Activated T-cell treated with anti-CD3 and anti-CD28 coated beads, Interleukin-2, amount 50 U/mL, for 72 hours (primary cell): Measurements from ENCODE around the gene ACACB. TPM values are rescaled to one million over a fixed set of nuclear protein-coding genes. Genes with fewer than 3 reads are reported as not detected.
A peak's percentile ranks its signal among the peaks of the same experiment; 100 is the strongest.

Source experiments
- ATAC-seq, 2 donors: fragments of 150-1000 bp; cut with Tn5 transposase; replicated peaks in 1 of 2; 2 replicates each; pipeline ENCODE4 v1.10.0; 2021; ENCODE audit warnings: moderate library complexity in 2 of 2, mild to moderate bottlenecking in 1 of 2
- DNase-seq, 2 donors: peaks; one replicate each; pipeline ENCODE4 v3.0.0; 2021 to 2022; ENCODE audit warnings: mixed read lengths in 1 of 2
- H3K27ac Mint-ChIP-seq: one replicate; pipeline ENCODE4 v1.8.0; 2022; ENCODE audit warnings: mild to moderate bottlenecking, moderate library complexity, mixed read lengths
- H3K27me3 Mint-ChIP-seq: one replicate; pipeline ENCODE4 v1.8.0; 2022; ENCODE audit warnings: low read depth, mixed read lengths
- H3K36me3 Mint-ChIP-seq, 2 donors: one replicate each; pipeline ENCODE4 v1.8.0; 2022; ENCODE audit warnings: mixed read lengths in 2 of 2, mild to moderate bottlenecking in 1 of 2; ENCODE audit not compliant: insufficient read depth in 2 of 2
- H3K4me1 Mint-ChIP-seq: one replicate; pipeline ENCODE4 v1.8.0; 2022; ENCODE audit warnings: low read depth, mixed read lengths
- H3K4me3 Mint-ChIP-seq, 2 donors: one replicate each; pipeline ENCODE4 v1.8.0; 2022; ENCODE audit warnings: mild to moderate bottlenecking in 2 of 2, mixed read lengths in 2 of 2, moderate library complexity in 2 of 2
- H3K9me3 Mint-ChIP-seq, 2 donors: one replicate each; pipeline ENCODE4 v1.8.0; 2022; ENCODE audit warnings: mixed read lengths in 2 of 2
- total RNA-seq, 2 donors: library from RNA; stranded (reverse); gene quantifications; one replicate each; pipeline ENCODE4 v1.2.3, GENCODE V29; 2022

The ACACB gene
- total RNA-seq, 2 donors from 2014 or later: 10.2 to 12.2 TPM

DNA sequence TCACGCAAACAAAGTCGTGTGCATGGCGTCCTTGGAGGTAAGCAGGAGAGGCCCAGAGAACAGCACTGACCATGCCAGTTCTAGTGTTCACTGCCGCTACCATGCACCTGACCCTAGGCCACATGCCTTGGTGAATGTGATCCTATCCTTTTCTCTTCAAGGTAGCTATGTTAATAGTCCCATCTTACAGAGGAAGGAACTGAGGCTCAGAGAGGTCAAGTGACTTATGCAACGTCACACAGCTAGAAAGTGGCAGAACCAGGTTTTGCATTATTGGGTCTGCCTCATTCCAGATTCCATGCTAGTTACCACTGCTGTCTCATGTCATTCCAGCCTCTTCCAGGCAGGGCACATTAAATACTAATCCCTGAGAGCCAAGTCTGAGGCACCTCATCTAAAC lies 107.5 kb downstream of the ACACB start:
- Mint-ChIP-seq H3K27ac (no peak overlapping the region), H3K4me1 (no peaks in the 10 kb centered on the region), H3K36me3 (no peaks in the 10 kb centered on the region), H3K4me3 (no peak overlapping the region), H3K27me3 (no peaks in the 10 kb centered on the region), H3K9me3 (no peaks in the 10 kb centered on the region)
- no peak for ATAC-seq
- no peak for DNase-seq

DNA sequence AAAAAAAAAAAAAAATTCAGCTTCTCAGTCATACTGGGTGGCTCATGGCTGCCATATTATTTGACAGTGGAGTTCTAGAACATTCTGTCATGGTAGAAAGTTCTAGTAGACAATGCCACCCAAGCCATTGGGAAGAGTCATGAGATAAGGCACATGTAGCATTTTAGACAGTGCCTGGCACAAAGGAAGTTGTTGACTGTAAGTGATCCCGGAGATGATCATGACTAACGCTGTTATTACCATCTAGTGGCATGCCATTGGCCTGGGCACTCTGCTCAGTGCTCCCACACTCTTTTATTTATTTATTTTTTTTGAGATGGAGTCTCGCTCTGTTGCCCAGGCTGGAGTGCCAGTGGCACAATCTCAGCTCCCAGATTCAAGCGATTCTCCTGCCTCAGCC lies 112.3 kb downstream of the ACACB start:
- Mint-ChIP-seq H3K9me3 (no peaks in the 10 kb centered on the region), H3K27me3 (no peaks in the 10 kb centered on the region), H3K4me3 (no peak overlapping the region), H3K4me1 (no peaks in the 10 kb centered on the region), H3K27ac (no peak overlapping the region), H3K36me3 (no peaks in the 10 kb centered on the region)
- ATAC-seq: no peak
- DNase-seq: no peak

DNA sequence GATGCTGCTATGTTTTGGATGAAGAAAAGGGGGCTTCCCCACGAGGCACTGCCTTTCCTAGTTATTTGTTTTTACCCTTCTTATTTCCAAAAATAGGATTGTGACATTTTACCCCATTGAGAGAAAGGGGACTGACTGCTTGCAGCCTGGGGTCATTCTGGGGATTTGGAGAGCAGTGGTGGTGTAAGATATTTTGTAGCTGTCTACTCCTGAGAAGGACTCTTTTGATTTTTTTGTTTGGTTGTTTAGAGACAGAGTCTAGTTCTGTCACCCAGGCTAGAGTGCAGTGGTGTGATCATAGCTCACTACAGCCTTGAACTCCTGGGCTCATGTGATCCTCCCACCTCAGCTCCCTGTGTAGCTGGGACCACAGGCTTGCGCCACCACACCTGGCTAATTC lies 113.8 kb downstream of the ACACB start:
- Mint-ChIP-seq H3K36me3 (no peaks in the 10 kb centered on the region), H3K27ac (no peak overlapping the region), H3K4me1 (no peaks in the 10 kb centered on the region), H3K9me3 (no peaks in the 10 kb centered on the region), H3K4me3 (no peak overlapping the region), H3K27me3 (no peaks in the 10 kb centered on the region)
- no peak for DNase-seq
- ATAC-seq: no peak

DNA sequence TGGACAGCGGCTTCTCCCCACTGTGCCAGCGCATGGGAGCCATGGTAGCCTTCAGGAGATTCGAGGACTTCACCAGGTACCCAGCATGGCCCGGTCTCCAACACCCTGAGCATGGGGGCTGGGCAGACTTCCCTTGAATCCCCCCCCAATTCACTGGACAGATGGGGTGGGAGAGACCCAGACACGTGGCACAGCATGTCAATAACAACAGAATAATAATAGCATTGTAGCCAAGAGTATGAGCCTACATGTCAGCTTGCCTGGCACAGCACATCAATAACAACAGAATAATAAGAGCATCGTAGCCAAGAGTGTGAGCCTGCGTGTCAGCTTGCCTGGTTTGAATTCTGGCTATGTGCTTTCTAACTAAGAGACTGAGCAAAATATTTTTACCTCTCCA lies 116.3 kb downstream of the ACACB start:
- H3K4me3 Mint-ChIP-seq: no peak overlapping the region
- ATAC-seq: no peak
- H3K36me3 Mint-ChIP-seq: no peaks in the 10 kb centered on the region
- no peaks in the 10 kb centered on the region for H3K9me3 Mint-ChIP-seq
- H3K27me3 Mint-ChIP-seq: no peaks in the 10 kb centered on the region
- DNase-seq: no peak
- H3K27ac Mint-ChIP-seq: no peak overlapping the region
- no peaks in the 10 kb centered on the region for H3K4me1 Mint-ChIP-seq

DNA sequence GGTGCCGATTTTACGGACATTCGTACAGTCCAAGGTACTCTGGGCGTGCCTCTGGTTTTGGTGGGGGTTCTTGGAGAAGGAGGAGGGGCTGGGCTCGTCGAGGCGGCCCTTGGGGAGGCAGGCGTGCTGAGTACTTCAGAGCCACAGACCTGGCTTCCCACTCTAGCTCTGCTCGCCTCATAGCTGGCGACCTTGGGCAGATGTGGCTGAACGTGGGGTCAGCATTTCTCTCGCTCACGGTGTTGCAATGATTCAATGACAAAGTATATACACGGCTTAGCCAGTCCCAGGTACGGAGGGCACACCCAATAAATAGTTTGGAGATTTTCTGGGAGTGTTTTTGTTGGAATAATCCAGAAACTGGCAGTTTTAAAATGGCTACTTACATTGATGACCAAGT lies 117.6 kb downstream of the ACACB start:
- no peaks in the 10 kb centered on the region for H3K36me3 Mint-ChIP-seq
- H3K9me3 Mint-ChIP-seq: no peaks in the 10 kb centered on the region
- H3K27me3 Mint-ChIP-seq: no peaks in the 10 kb centered on the region
- no peak overlapping the region for H3K4me3 Mint-ChIP-seq
- ATAC-seq (no peak), DNase-seq (no peak)
- peaks cover 3% of the 10 kb centered on the region for H3K4me1 Mint-ChIP-seq
- H3K27ac Mint-ChIP-seq: no peak overlapping the region

DNA sequence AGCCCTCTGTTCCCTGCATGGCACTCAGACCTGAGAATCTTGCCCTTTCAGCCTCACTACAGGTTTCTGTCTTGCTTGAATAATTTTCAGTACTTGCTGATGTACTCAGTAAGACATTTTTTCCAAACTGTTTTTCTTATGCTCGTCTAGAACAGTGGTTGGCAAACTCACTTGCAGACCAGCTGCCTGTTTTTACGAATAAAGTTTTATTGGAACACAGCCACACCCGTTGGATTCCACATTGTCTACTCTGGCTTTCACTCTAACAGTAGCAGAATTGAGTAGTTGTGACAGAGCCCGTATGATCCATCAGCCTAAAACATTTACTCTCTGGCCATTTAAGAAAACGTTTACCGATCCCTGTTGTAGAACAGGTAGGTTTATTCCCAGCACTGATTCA lies 119.9 kb downstream of the ACACB start:
- Mint-ChIP-seq H3K4me3 (no peak overlapping the region), H3K4me1 (peaks cover 8% of the 10 kb centered on the region), H3K36me3 (no peaks in the 10 kb centered on the region), H3K27me3 (no peaks in the 10 kb centered on the region), H3K9me3 (no peaks in the 10 kb centered on the region), H3K27ac (no peak overlapping the region)
- ATAC-seq (no peak), DNase-seq (no peak)

DNA sequence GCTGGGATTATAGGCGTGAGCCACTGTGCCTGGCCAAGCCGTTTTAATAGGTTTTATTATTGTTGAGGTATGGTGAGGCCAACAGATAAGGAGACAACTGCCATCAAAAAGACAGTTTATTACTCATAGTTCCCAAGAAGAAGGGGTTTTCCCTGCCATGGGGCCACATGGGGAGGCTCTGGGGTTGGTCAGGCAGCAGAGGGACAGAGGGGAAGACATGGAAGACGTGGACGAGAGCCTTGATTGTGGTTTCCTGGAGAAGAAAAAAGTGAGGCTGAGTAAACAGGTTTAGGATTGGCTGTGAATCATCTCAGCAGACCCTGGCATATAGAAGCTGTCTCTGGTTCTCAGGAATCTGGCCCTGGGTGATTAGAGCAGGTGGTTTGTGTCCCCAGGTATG lies 122.8 kb downstream of the ACACB start:
- Mint-ChIP-seq H3K27me3 (no peaks in the 10 kb centered on the region), H3K9me3 (no peaks in the 10 kb centered on the region), H3K27ac (no peak overlapping the region), H3K4me3 (peak overlapping the region in 1 of 2 donors; percentile 0), H3K4me1 (peaks cover 8% of the 10 kb centered on the region), H3K36me3 (peaks cover 0 to 2% of the 10 kb centered on the region in 2 donors)
- DNase-seq: peak in 1 of 2 donors; percentile 5
- ATAC-seq: peak in 1 of 2 donors; percentile 20

DNA sequence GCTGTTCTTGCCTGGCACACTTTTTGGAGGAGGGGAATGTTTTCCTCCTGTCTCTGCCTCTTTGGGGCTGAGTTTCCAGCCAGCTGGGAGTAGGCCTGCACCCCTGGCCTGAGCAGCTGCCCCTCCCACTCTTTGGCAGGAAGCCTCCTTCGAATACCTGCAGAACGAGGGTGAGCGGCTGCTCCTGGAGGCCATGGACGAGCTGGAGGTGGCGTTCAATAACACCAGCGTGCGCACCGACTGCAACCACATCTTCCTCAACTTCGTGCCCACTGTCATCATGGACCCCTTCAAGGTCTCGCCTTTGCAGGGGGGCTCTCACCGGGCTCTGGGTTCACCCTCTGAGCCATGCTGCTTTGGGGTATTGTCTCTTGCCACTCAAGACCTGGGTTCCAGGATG lies 123.3 kb downstream of the ACACB start:
- H3K9me3 Mint-ChIP-seq: no peaks in the 10 kb centered on the region
- no peaks in the 10 kb centered on the region for H3K27me3 Mint-ChIP-seq
- peaks cover 8% of the 10 kb centered on the region for H3K4me1 Mint-ChIP-seq
- ATAC-seq (no peak), DNase-seq (no peak)
- H3K36me3 Mint-ChIP-seq: peaks cover 0 to 2% of the 10 kb centered on the region in 2 donors
- H3K4me3 Mint-ChIP-seq: no peak overlapping the region
- H3K27ac Mint-ChIP-seq: no peak overlapping the region

DNA sequence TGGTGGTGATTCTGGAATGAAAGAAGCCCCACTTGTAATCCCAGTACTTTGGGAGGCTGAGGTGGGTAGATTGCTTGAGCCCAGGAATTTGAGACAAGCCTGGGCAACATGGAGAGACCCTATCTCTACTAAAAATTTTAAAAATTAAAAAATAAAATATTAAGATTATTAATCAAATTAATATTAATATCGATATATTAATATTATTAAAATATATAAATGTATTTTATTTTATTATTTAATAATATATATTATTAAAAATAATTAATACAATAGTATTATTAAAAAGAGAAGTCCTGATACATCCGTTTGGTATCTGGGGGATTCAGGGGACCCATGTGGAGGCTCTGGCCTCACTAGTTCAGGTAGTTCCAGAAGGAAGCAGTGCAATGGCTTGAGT lies 124.0 kb downstream of the ACACB start:
- no peak overlapping the region for H3K4me3 Mint-ChIP-seq
- no peaks in the 10 kb centered on the region for H3K27me3 Mint-ChIP-seq
- no peak for DNase-seq
- ATAC-seq: no peak
- no peak overlapping the region for H3K27ac Mint-ChIP-seq
- peaks cover 8% of the 10 kb centered on the region for H3K4me1 Mint-ChIP-seq
- H3K36me3 Mint-ChIP-seq: peaks cover 0 to 2% of the 10 kb centered on the region in 2 donors
- H3K9me3 Mint-ChIP-seq: no peaks in the 10 kb centered on the region

DNA sequence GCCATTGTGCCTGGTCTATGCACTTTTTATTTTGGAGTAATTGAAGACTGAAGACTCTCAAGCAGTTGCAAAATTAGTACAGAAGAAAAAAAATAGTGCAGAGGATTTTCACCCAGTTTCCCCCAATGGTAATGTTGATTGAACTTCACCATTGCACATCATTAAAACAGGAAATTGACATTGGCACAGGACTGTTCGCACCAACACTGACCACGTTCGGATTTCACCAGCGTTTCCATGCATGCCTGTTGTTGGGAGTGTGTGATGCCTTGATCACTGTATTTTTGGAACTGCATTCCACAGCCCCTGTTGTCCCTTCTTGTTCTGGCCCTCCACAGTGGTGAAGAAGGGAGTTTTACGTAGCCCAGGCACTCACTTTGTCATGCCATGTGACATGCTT lies 125.5 kb downstream of the ACACB start:
- Mint-ChIP-seq H3K4me1 (peaks cover 8% of the 10 kb centered on the region), H3K9me3 (no peaks in the 10 kb centered on the region), H3K36me3 (peaks cover 0 to 2% of the 10 kb centered on the region in 2 donors), H3K27me3 (no peaks in the 10 kb centered on the region), H3K4me3 (no peak overlapping the region), H3K27ac (no peak overlapping the region)
- DNase-seq: no peak
- no peak for ATAC-seq

DNA sequence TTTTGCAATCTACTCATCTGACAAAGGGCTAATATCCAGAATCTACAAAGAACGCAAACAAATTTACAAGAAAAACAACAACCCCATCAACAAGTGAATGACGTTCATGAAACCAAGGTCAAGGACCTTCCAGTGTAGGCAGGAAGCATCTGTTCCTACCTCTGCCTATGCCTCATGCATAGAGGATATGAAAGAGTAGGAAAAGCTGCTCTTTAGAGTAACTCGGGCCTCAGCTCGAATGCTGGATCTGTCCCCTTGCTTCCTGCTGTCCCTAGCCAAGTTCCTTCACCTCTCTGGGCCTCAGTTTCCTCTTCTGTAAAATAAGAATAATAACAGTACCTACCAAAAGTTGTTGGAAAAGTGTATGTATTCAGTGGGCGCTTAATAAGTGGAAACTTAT lies 127.7 kb downstream of the ACACB start:
- H3K27ac Mint-ChIP-seq: no peak overlapping the region
- H3K4me3 Mint-ChIP-seq: no peak overlapping the region
- H3K4me1 Mint-ChIP-seq: peaks cover 4% of the 10 kb centered on the region
- peaks cover 0 to 2% of the 10 kb centered on the region in 2 donors for H3K36me3 Mint-ChIP-seq
- ATAC-seq: no peak
- H3K27me3 Mint-ChIP-seq: no peaks in the 10 kb centered on the region
- DNase-seq: no peak
- no peaks in the 10 kb centered on the region for H3K9me3 Mint-ChIP-seq

DNA sequence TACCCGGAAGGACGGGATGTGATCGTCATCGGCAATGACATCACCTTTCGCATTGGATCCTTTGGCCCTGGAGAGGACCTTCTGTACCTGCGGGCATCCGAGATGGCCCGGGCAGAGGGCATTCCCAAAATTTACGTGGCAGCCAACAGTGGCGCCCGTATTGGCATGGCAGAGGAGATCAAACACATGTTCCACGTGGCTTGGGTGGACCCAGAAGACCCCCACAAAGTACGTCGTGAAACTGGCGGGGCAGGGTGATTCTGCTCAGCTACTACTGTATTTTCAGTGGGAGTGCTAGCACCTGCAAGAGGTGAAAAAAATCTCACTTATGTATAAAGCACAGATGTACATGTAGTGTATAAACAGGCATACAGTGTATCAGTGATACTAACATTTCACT lies 129.8 kb downstream of the ACACB start:
- Mint-ChIP-seq H3K27me3 (no peaks in the 10 kb centered on the region), H3K36me3 (peaks cover 2% of the 10 kb centered on the region in 2 donors), H3K9me3 (peaks cover 0 to 2% of the 10 kb centered on the region in 2 donors), H3K4me3 (no peak overlapping the region), H3K27ac (no peak overlapping the region), H3K4me1 (peaks cover 9% of the 10 kb centered on the region)
- DNase-seq (no peak), ATAC-seq (no peak)

DNA sequence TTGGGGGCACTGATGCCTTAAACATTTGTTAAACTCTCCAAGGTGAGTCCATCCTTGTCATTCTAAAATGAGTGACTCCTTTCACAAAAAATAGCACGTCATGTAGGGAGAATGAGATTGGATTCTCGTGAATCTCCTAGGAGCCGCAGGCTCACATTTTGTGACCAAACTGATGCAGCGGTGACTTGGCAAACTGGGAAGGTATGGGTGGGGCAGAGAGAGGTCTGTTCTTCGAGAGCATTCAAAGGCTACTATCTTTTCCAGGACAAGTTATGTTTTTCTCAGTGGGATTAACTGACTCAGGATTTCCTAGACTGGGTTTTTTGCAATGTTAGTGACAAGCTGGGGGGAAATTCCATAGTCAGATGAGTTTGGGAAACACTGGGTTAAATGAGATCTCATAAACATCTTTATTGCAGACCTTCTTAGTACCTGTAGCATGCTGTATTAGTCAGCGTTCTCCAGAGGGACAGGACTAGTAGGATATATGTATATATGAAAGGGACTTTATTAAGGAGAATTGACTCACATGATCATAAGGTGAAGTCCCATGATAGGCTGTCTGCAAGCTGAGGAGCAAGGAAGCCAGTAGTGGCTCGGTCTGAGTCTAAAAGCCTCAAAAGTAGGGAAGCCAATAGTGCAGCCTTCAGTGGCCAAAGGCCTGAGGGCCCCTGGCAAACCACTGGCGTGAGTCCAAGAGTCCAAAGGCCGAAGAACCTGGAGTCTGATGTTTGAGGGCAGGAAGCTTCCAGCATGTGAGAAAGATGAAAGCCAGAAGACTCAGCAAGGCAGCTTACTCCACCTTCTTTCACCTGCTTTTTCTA lies 131.7 kb downstream of the ACACB start:
- DNase-seq (no peak), ATAC-seq (no peak)
- Mint-ChIP-seq H3K27ac (no peak overlapping the region), H3K36me3 (peaks cover 2 to 7% of the 10 kb centered on the region in 2 donors), H3K27me3 (no peaks in the 10 kb centered on the region), H3K9me3 (peaks cover 0 to 2% of the 10 kb centered on the region in 2 donors), H3K4me1 (peaks cover 9% of the 10 kb centered on the region), H3K4me3 (no peak overlapping the region)

DNA sequence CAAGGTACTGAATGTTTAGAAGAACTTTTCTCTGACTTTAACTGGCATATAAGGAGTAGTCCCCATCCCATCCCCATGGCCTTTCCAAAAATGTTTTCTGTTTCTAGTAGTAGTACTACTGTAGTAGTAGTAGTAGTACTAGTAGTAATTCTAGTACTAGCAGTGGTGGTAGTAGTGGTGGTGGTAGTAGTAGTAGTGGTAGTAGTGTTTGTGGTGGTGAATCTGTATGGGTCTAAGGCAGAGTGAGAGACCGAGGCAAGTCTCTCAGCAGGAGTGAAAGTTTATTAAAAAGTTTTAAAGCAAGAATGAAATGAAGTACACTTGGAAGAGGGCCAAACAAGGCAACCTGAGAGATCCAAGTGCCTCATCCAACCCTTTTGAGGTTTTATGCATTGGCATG lies 134.1 kb downstream of the ACACB start:
- no peaks in the 10 kb centered on the region for H3K27me3 Mint-ChIP-seq
- peaks cover 8 to 9% of the 10 kb centered on the region in 2 donors for H3K9me3 Mint-ChIP-seq
- H3K4me1 Mint-ChIP-seq: peaks cover 9% of the 10 kb centered on the region
- H3K27ac Mint-ChIP-seq: no peak overlapping the region
- ATAC-seq: peak in 1 of 2 donors; percentile 32
- H3K4me3 Mint-ChIP-seq: no peak overlapping the region
- DNase-seq: no peak
- peaks cover 12 to 20% of the 10 kb centered on the region in 2 donors for H3K36me3 Mint-ChIP-seq
